RWPE2 (cell line): Measurements from ENCODE around the gene CNMD.

Experiments
- ATAC-seq: fragments of 200-7000 bp; cut with Tn5 transposase; 3 replicates; pipeline ENCODE4 v1.9.1; 2021; ENCODE audit warnings: low read depth
- DNase-seq: peaks from one replicate; pipeline ENCODE4 v3.0.0-alpha.2; 2020; ENCODE audit warnings: low spot score
- H3K27ac ChIP-seq: fragments of 450-650 bp; 2 replicates; pipeline ENCODE4 v1.5.1; 2017; ENCODE audit warnings: mild to moderate bottlenecking; ENCODE audit not compliant: poor library complexity, severe bottlenecking
- H3K27me3 ChIP-seq: fragments of 250-450 bp; sonication (Bioruptor Pico); 2 replicates; pipeline ENCODE4 v1.5.1; 2021; ENCODE audit warnings: mild to moderate bottlenecking, moderate library complexity; ENCODE audit not compliant: insufficient read depth, poor library complexity, severe bottlenecking
- H3K36me3 ChIP-seq: fragments of 250-450 bp; sonication (Bioruptor Pico); 2 replicates; pipeline ENCODE4 v1.5.1; 2020; ENCODE audit warnings: low read depth, mild to moderate bottlenecking, moderate library complexity
- H3K4me1 ChIP-seq: fragments of 250-450 bp; sonication (Bioruptor Pico); 2 replicates; pipeline ENCODE4 v1.5.1; 2021; ENCODE audit warnings: mild to moderate bottlenecking, moderate library complexity; ENCODE audit not compliant: insufficient read depth, poor library complexity, severe bottlenecking
- H3K4me3 ChIP-seq: fragments of 250-450 bp; sonication (Bioruptor Pico); 2 replicates; pipeline ENCODE4 v1.5.1; 2021; ENCODE audit warnings: mild to moderate bottlenecking, moderate library complexity; ENCODE audit not compliant: severe bottlenecking
- H3K9me3 ChIP-seq: fragments of 250-450 bp; sonication (Bioruptor Pico); 2 replicates; pipeline ENCODE4 v1.5.1; 2021; ENCODE audit warnings: mild to moderate bottlenecking, moderate library complexity; ENCODE audit not compliant: severe bottlenecking
- CTCF ChIP-seq: fragments of 450-650 bp; IDR thresholded peaks from one replicate; pipeline ENCODE4 v1.5.1; 2017; ENCODE audit warnings: mild to moderate bottlenecking, moderate library complexity; ENCODE audit not compliant: poor library complexity, severe bottlenecking

The CNMD gene

GRCh38 chr13:52664272-52664671 lies 75.3 kb downstream of the CNMD start:
- no peaks in the 10 kb centered on the region for H3K27me3 ChIP-seq
- TF ChIP-seq CTCF, result no peak
- peaks cover 89% of the 10 kb centered on the region for H3K36me3 ChIP-seq
- no peaks in the 10 kb centered on the region for H3K9me3 ChIP-seq
- no peak for ATAC-seq
- H3K27ac ChIP-seq, result no peak overlapping the region
- no peaks in the 10 kb centered on the region for H3K4me1 ChIP-seq
- no peak overlapping the region for H3K4me3 ChIP-seq
- no peak for DNase-seq

- peaks cover 83% of the 10 kb centered on the region for H3K36me3 ChIP-seq
- no peaks in the 10 kb centered on the region for H3K4me1 ChIP-seq
- H3K27ac ChIP-seq, result no peak overlapping the region
These were observed 80.3 kb downstream of the CNMD start for GRCh38 chr13:52659340-52659739.

More at GRCh38 chr13:52659340-52659739, 80.3 kb downstream of the CNMD start:
- DNase-seq, result no peak
- no peak for TF ChIP-seq CTCF
- Histone ChIP-seq H3K4me3 (no peak overlapping the region), H3K27me3 (no peaks in the 10 kb centered on the region), H3K9me3 (no peaks in the 10 kb centered on the region)
- ATAC-seq, result no peak
